GM18507 (cell line): ENCODE measurements around the gene HIPK2.
"Not testable (repeated sequence)": the region's sequence is repeated elsewhere in the genome, so short reads cannot be mapped to it uniquely, and the experiment has no call there.

ENCODE experiments used
- DNase-seq: peaks from one replicate; pipeline ENCODE4 v3.0.0; 2011; ENCODE audit warnings: low read depth; ENCODE audit not compliant: insufficient read length; ENCODE audit errors: extremely low spot score
- FAIRE-seq: peaks from 2 replicates; lab custom pipeline; 2011; peaks lifted over from hg19 to GRCh38; lab: Jason Lieb, UNC

Gene HIPK2

DNA sequence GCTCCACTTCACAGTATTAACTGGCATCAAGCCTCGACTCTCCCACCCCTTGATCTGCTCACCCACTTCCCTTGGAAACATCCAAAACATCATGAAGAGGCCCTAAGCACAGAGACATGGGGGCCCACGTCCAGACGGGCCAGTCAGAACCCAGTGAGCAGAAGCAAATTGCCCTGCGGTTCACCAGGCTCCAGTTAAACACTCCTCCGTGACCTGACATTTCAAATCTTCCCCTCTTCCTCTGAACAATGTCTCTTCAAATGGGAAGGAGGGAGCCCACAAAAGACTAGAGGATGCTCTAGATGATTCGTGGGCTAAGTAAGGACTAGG, 209.5 kb downstream of the HIPK2 start:
- DNase-seq (no peak), FAIRE-seq (no peak)

- DNase-seq (no peak), FAIRE-seq (no peak)
These were observed 210.0 kb downstream of the HIPK2 start for GRCh38 chr7:139567647-139568345.

DNA sequence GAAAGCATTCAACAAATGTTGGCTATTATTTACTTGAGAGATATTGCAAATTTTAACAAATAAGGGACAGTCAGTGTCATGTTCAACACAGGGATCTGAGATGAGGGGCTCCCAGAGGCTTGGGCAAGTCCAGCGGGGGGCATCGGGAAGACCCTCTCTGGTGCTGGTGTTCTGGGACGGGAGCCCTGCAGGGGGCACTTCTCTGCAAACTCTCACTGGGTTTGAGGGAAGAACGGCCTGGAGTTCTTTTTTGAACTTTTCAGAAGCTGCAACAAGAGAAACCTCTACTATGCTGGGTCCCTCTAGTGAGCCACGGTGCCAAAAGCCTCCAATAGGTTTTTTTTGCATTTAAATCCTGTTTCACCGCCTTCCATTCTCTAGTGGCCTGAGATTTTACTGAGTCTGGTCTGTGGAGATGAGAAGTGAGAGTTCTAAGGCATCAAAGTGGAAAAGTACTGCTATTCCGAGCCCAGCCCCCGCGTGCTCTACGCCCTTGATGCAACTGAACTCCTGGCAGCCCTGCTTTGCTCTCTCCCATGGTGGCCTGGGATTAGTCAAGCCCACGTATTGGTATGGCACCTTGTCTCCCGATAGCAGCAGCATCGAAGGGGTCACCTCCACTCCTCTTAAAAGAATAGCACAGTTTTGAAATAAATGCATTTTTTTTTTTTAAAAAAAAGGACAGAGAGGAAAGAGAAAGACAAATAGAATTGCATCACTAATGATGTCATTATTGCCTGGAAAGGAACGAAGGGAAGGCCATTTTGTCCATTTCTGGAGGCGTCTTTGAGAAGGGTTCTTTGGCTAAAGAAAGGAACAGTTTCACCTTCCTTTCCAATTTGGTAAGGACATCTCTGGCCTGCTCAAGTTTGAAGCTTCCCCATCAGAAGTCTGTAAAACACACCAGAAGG, 210.8 kb downstream of the HIPK2 start:
- no peak for DNase-seq
- no peak for FAIRE-seq

DNA sequence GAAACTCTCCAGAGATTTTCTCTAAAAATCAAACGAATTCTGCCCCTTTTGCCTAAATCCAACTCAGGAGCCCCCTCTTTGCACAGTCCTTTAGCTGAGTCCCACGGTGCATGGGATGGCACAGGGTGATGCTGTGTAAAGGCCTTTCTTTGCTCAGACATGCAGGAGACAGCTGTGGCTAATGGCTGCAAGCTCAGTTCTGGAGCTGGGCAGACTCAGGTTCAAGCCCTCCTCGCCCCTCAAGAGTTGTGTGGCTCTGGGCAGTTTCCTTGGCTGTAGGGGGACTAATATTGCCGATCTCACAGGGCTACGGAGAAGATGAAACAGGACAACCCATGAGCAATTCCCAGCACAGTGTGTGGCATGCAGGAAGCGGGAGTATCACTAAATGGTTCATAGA, 211.7 kb downstream of the HIPK2 start:
- FAIRE-seq (no peak), DNase-seq (no peak)

GRCh38 chr7:139563856-139564255, 213.9 kb downstream of the HIPK2 start:
- FAIRE-seq, result no peak

GRCh38 chr7:139562961-139563565, 214.7 kb downstream of the HIPK2 start:
- no peak for FAIRE-seq
- DNase-seq, result no peak

More at GRCh38 chr7:139563856-139564255, 213.9 kb downstream of the HIPK2 start:
- no peak for DNase-seq

DNA sequence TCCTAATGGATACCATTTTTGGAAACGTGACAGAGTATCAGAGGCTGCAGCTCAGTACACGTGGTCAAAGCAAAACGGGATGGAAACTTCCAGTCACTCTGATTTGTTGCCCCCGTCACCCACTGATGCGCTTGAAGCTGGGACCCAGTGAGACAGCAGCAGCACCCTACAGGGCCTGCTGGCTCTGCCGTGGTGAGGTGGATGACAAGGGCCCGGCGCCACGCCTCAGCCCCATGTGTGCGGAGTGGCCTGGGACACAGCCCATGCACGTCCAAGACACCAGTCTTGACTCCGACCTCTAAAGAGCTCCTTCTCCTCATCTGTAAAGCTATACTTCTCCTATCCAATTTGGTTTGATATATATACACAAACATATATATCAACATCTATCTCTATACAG, 215.3 kb downstream of the HIPK2 start:
- no peak for FAIRE-seq

GRCh38 chr7:139560678-139561077, 217.1 kb downstream of the HIPK2 start:
- no peak for FAIRE-seq
- DNase-seq, result no peak

More for the DNA sequence above, 215.3 kb downstream of the HIPK2 start:
- no peak for DNase-seq

DNA sequence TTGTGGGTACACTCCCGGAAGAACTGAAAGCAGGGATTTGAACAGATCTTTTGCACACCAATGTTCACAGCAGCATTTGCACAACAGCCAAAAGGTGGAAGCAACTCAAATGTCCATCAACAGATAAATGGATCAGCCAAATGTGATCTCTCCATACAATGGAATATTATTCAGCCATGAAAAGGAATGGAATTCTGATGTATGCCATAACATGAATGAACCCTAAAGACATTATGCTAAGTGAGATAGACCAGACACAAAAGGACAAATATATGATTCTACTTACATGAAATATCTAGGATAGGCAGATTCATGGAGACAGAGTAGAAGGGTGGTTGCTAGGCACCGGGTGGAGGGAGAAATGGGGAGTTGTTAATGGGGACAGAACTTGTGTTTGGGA, 217.6 kb downstream of the HIPK2 start:
- FAIRE-seq, result no peak
- DNase-seq, result no peak

DNA sequence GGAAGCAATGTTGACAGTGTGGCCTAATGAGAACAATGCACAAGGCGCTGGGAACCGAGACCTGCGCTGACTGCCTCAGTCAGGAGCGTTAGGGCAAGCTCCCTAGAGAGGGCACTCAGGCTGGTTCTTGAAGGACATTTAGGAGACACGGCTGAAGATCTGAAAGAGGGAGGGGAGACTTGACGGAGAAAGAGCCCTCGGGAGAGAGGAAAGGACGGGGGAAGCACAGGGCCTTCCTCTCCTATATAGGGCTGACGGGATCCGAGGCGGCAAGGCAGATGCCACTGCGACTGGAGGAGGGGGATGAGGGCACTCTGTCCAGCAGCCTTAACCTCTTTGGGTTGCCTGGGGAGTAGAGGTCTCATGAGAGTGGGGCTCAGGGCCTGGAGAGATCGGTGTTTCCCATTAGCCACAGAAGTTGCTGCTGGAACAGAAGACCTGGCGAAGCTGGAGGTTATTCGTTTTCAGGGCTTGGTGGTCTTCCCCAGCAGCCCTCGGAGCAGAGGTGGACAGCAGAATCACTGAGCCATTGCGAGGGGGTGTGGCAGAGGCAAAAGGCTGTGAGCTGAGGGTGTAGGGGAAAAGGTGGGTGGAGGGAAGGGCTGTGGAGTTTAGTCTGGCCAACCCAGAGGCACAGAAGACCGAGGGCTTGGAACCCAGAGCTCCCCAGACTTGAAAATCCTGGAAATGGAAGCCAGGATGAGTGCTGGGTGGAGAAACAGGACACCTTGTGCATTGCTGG, 218.3 kb downstream of the HIPK2 start:
- DNase-seq, result no peak

DNA sequence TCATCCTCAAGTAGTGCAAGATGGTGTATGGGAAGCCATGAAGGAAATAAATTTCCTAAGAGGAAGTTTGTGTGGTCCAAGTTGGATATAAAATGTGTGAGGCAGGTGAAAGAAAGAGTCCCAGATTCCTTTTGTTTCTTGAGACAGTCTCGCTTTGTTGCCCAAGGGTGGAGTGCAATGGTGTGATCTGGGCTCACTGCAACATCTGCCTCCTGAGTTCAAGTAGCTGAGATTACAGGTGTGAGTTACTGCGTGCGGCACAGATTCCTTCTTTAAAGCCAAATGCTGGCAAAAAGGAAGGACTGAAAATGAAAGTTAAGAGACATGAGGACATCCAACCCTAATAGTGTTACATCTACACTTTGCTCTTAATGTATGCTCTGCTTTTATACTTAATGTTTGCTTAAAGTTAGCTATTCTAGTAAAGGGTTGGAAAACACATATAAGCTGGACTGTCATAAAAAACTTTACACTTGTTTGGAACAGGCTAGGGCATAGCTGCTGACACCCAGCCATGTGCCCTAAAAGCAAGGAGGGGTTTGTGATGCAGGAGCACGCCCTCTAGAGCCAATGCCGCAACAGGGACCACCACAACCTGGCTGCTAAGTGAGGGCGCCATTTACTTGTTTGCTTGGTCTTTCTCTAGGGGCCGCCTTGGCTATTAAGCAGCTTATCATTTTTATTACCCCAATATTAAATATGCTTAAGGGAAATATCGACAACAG, 219.8 kb downstream of the HIPK2 start:
- FAIRE-seq, result no peak
- DNase-seq, result no peak

More for the DNA sequence above, 218.3 kb downstream of the HIPK2 start:
- FAIRE-seq, result no peak

DNA sequence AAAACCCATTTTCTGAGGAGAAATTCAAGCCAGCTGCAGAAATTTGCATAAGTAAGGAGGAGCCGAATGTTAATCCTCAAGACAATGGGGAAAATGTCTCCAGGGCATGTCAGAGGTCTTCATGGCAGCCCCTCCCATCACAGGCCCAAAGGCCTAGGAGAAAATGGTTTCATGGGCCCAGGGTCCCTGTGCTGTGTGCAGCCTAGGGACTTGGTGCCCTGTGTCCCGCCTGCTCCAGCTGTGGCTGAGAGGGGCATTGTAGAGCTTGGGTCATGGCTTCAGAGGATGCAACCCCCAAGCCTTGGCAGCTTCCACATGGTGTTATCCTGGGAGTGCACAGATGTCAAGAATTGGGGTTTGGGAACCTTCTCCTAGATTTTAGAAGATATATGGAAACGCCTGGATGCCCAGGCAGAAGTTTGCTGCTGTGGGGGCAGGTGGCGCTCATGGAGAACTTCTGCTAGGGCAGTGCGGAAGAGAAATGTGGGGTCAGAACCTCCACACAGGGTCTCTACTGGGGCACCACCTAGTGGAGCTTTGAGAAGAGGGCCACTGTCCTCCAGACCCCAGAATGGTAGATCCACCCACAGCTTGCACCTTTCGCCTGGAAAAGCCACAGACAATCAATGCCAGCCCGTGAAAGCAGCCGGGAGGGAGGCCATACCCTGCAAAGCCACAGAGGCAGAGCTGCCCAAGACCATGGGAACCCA, 223.7 kb downstream of the HIPK2 start:
- DNase-seq, FAIRE-seq: not testable (repeated sequence)

GRCh38 chr7:139548302-139549028, 229.3 kb downstream of the HIPK2 start:
- DNase-seq, result no peak
- no peak for FAIRE-seq

- FAIRE-seq (no peak), DNase-seq (no peak)
These were observed 233.2 kb downstream of the HIPK2 start for GRCh38 chr7:139544645-139545044.

- DNase-seq (no peak), FAIRE-seq (no peak)
These were observed 233.8 kb downstream of the HIPK2 start for GRCh38 chr7:139543801-139544603.

DNA sequence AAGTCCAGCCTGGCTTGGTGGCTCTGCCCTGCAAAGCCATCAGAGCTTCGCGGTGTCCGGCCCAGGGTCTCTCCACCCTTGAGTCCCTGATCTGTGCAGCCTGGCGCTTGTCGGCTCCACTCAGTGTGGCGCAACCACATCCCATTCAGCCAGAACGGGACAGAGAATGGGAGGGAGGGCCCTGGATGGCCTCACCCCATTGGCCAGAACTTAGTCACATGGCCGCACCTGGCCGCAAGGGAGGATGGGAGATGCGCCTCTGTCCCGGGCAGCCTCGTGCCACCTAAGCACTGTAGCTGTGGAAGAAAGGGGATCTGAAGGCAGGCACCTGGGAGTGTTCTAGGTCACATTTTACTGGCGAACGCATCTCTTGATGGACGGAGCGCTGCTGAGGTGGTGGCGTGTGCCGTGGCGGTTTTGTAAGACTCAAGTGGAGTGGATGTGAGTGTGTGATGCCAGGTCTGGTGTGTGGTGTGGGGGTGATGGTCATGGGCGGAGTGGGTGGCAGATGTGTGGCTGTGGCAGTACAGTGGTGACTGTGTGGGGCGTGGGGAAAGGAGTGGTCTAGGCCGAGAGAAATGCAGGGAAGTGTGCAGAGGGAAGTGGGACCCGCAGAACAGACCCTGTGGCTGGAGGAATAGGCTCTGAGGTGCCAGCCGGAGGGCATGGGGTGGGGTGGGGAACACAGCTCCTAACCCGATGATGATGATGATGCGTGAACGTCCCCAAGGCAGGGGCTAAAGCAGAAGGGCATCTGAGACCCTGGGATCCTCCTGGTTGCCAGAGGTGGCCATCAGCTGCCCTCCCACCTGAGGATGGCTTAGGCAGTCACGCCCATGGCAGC, 235.3 kb downstream of the HIPK2 start:
- FAIRE-seq (no peak), DNase-seq (no peak)
